Measurements from ENCODE around the gene GRHL1. TPM values are rescaled to one million over a fixed set of nuclear protein-coding genes. Genes with fewer than 3 reads are reported as not detected.

The GRHL1 gene
- total RNA-seq, 1 experiment from 2014 or later, result 2.5 TPM

DNA sequence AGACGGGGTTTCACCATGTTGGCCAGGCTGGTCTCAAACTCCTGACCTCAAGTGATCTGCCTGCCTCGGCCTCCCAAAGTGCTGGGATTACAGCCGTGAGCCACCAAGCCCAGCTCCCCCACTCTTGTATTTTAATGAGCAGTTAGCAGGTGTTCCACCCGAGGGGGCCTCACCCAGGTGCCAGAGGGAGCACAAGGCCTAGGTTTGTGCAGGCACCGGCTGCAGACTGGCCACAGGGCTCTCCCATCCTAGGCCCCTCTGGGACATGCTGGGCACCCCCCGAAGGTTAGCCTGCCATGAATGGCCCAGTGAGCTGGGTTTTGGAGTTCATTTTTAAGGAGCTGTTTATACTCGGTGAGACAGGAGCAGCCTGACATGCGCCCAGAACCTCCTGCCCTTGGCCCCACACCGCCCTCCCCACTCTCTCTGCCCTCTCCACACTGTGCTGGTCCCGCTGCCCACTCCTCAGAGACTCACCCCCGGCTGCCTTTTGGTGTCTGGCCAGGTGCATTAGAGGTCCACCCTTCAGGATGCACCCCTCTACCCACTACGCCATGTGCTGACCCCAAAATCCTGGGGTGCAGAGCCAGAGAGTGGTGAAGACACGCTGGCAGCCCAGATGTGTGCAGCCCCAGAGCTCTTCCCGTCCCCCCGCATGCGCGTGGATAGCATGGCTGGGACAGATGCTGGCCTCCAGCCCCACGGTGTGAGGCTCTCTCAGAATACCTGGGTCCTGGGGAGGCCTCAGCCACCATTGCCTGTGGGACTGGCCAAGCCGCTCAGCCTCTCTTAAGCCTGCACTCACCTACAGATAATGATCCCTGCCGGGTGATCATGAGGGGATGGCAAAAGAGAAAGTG lies 80.6 kb downstream of the GRHL1 start:
- H3K9me3 ChIP-seq (ENCODE audit: control insufficient read depth, low read depth, low read length), result no peaks in the 10 kb centered on the region

More for the DNA sequence above, 80.6 kb downstream of the GRHL1 start:
- TF ChIP-seq, protein P1, sequence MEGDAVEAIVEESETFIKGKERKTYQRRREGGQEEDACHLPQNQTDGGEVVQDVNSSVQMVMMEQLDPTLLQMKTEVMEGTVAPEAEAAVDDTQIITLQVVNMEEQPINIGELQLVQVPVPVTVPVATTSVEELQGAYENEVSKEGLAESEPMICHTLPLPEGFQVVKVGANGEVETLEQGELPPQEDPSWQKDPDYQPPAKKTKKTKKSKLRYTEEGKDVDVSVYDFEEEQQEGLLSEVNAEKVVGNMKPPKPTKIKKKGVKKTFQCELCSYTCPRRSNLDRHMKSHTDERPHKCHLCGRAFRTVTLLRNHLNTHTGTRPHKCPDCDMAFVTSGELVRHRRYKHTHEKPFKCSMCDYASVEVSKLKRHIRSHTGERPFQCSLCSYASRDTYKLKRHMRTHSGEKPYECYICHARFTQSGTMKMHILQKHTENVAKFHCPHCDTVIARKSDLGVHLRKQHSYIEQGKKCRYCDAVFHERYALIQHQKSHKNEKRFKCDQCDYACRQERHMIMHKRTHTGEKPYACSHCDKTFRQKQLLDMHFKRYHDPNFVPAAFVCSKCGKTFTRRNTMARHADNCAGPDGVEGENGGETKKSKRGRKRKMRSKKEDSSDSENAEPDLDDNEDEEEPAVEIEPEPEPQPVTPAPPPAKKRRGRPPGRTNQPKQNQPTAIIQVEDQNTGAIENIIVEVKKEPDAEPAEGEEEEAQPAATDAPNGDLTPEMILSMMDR (conservative IDR thresholded peaks at IDR 0.05), result no peak
- Histone ChIP-seq H2AK5ac (ENCODE audit: insufficient read length, low read length) (no peak overlapping the region), H3K4me2 (ENCODE audit: insufficient read depth, insufficient read length, low read length) (no peak overlapping the region), H3T11ph (ENCODE audit: low read length) (no peak overlapping the region), H3K4me1 (ENCODE audit: insufficient read depth, low read length) (peaks cover 4% of the 10 kb centered on the region; the same call in 1 of the 2 replicates), H3K9ac (ENCODE audit: extremely low read depth, insufficient read length, low read length) (no peak overlapping the region), H3K23ac (ENCODE audit: insufficient read length, low read depth, low read length) (no peak overlapping the region), H3K18ac (ENCODE audit: insufficient read length, low read depth, low read length) (no peak overlapping the region), H3K27me3 (ENCODE audit: insufficient read depth, low read length) (no peaks in the 10 kb centered on the region), H3K14ac (ENCODE audit: insufficient read depth, low read length) (no peak overlapping the region), H3K23me2 (ENCODE audit: insufficient read length, low read depth, low read length, poor library complexity, severe bottlenecking) (no peaks in the 10 kb centered on the region), H4K91ac (ENCODE audit: insufficient read length, low read depth, low read length) (no peak overlapping the region), H2AFZ (ENCODE audit: low read length) (no peak overlapping the region), H3K27ac (ENCODE audit: insufficient read length, low read depth, low read length) (no peak overlapping the region), H2BK15ac (ENCODE audit: low read depth, low read length) (no peak overlapping the region), H3K56ac (ENCODE audit: insufficient read length, low read depth, low read length) (no peak overlapping the region), H2BK5ac (ENCODE audit: insufficient read length, low read length) (no peak overlapping the region), H3K79me2 (ENCODE audit: insufficient read depth, low read length) (no peaks in the 10 kb centered on the region), H3K4ac (ENCODE audit: low read depth, low read length) (no peak overlapping the region), H4K20me1 (ENCODE audit: control insufficient read depth, insufficient read depth, insufficient read length) (no peaks in the 10 kb centered on the region), H2BK12ac (ENCODE audit: insufficient read length, low read depth, low read length) (no peak overlapping the region), H4K8ac (replicated peaks; ENCODE audit: insufficient read length, low read depth, low read length) (no peak overlapping the region), H4K5ac (ENCODE audit: insufficient read length, low read depth, low read length) (no peak overlapping the region), H2BK20ac (ENCODE audit: low read depth, low read length, poor library complexity, severe bottlenecking) (no peak overlapping the region), H3K79me1 (ENCODE audit: insufficient read depth, low read depth, low read length, poor library complexity, severe bottlenecking) (no peaks in the 10 kb centered on the region), H2BK120ac (ENCODE audit: low read depth, low read length, poor library complexity, severe bottlenecking) (no peak overlapping the region)
- no peak for DNase-seq
- Mint-ChIP-seq H3K9me3 (no peaks in the 10 kb centered on the region), H3K4me1 (peaks cover 12 to 32% of the 10 kb centered on the region in 2 experiments), H3K36me3 (ENCODE audit: insufficient read depth in 1 of 3, low read depth in 3 of 3) (no peaks in the 10 kb centered on the region; a peak in 1 of 7 replicates), H3K4me3 (no peak overlapping the region; a peak in 1 of 5 replicates), H3K27me3 (ENCODE audit: low read depth) (peaks cover 2% of the 10 kb centered on the region; the same call in 1 of the 2 replicates), H3K27ac (peak overlapping the region in 1 of 3 experiments; percentile 89; a peak in 1 of 7 replicates)
- WGBS (ENCODE audit: extremely low coverage, insufficient read length, low lambda C conversion rate), result no CpG with 5 or more reads among the region's 20 CpGs
